Measurements from ENCODE around the gene GALNT10.

GRCh38 chr5:154163327-154164248, 26.9 kb upstream of the GALNT10 start:
- no peak for TF ChIP-seq CTCF (IDR thresholded peaks at IDR 0.05)
- TF ChIP-seq ZBTB43 (CRISPR knock-in tag; IDR thresholded peaks at IDR 0.05), result no peak
- TF ChIP-seq FOXJ3 (CRISPR knock-in tag; IDR thresholded peaks at IDR 0.05; ENCODE audit: borderline replicate concordance), result no peak
- no peak for TF ChIP-seq ATF1 (CRISPR knock-in tag; IDR thresholded peaks at IDR 0.05)
- TF ChIP-seq NFYB (CRISPR knock-in tag; conservative IDR thresholded peaks at IDR 0.05; ENCODE audit: low read depth), result no peak
- TF ChIP-seq, protein P1, sequence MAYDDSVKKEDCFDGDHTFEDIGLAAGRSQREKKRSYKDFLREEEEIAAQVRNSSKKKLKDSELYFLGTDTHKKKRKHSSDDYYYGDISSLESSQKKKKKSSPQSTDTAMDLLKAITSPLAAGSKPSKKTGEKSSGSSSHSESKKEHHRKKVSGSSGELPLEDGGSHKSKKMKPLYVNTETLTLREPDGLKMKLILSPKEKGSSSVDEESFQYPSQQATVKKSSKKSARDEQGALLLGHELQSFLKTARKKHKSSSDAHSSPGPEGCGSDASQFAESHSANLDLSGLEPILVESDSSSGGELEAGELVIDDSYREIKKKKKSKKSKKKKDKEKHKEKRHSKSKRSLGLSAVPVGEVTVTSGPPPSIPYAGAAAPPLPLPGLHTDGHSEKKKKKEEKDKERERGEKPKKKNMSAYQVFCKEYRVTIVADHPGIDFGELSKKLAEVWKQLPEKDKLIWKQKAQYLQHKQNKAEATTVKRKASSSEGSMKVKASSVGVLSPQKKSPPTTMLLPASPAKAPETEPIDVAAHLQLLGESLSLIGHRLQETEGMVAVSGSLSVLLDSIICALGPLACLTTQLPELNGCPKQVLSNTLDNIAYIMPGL (CRISPR knock-in tag; IDR thresholded peaks at IDR 0.05), result no peak
- no peak for TF ChIP-seq NR2C2 (CRISPR knock-in tag; IDR thresholded peaks at IDR 0.05)
- TF ChIP-seq ATF3 (CRISPR knock-in tag; conservative IDR thresholded peaks at IDR 0.05), result no peak
- TF ChIP-seq, protein P2, sequence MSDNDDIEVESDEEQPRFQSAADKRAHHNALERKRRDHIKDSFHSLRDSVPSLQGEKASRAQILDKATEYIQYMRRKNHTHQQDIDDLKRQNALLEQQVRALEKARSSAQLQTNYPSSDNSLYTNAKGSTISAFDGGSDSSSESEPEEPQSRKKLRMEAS (CRISPR knock-in tag; IDR thresholded peaks at IDR 0.05), result no peak

Measured in WTC11 (cell line).